HepG2 (cell line): ENCODE data around the gene METTL16. TPM values are rescaled to one million over a fixed set of nuclear protein-coding genes. Genes with fewer than 3 reads are reported as not detected.
A peak's percentile ranks its signal among the peaks of the same experiment; 100 is the strongest.

Experiments
- FOXA1 ChIP-seq, 2 experiments: fragments of 450-650 bp in 1 of 2; sonication (generic) in 1 of 2; formaldehyde crosslinking in 1 of 2; IDR thresholded peaks; 2 replicates each; pipeline versions ENCODE4 v1.4.0 to v1.6.1; 2016 to 2020; ENCODE audit warnings: missing genetic modification reagents in 1 of 2
- MLLT10 ChIP-seq: sonication (generic); formaldehyde crosslinking; IDR thresholded peaks from 2 replicates; pipeline ENCODE4 v1.4.0; 2020; ENCODE audit warnings: missing genetic modification reagents
- SOX6 ChIP-seq, 2 experiments: fragments of 450-650 bp in 1 of 2; sonication (generic) in 1 of 2; formaldehyde crosslinking in 1 of 2; IDR thresholded peaks; 2 replicates each; pipeline versions ENCODE4 v1.4.0 to v1.6.1; 2017 to 2020; ENCODE audit warnings: antibody characterized with exemption in 1 of 2, mild to moderate bottlenecking in 1 of 2, missing genetic modification reagents in 1 of 2
- ZBTB20 ChIP-seq: sonication (generic); formaldehyde crosslinking; IDR thresholded peaks from 2 replicates; pipeline ENCODE4 v1.8.1; 2023; ENCODE audit warnings: missing genetic modification reagents, low read depth, mild to moderate bottlenecking, borderline replicate concordance
- ZNF460 ChIP-seq: sonication (generic); formaldehyde crosslinking; IDR thresholded peaks from 2 replicates; pipeline ENCODE4 v1.5.1; 2020; ENCODE audit warnings: missing genetic modification reagents, mild to moderate bottlenecking, borderline replicate concordance
- polyA plus RNA-seq, 8 experiments: library from polyadenylated mRNA; depleted of rRNA in 3 of 8; stranded (reverse) in 7 of 8; unstranded in 1 of 8; fragments of >200 nt; fragmentation: Illumina TruSeq in 4 of 8; extraction: Trizol in 4 of 8; gene quantifications; 2 replicates each; pipeline versions ENCODE4 v1.2.1 to v1.2.3, GENCODE V29; 2011 to 2016; ENCODE audit warnings: low read depth in 4 of 8, missing spikeins in 1 of 8, mixed read lengths in 1 of 8; ENCODE audit not compliant: insufficient read depth in 1 of 8
- total RNA-seq, 5 experiments: library from RNA; depleted of rRNA; stranded (reverse); fragments of >200 nt; fragmentation: Illumina TruSeq; extraction: Trizol; gene quantifications; 2 replicates each; pipeline ENCODE4 v1.2.3, GENCODE V29; 2016; ENCODE audit warnings: low read depth in 1 of 5
- TF ChIP-seq, protein P1 (sequence below): sonication (generic); formaldehyde crosslinking; IDR thresholded peaks from 2 replicates; pipeline ENCODE4 v1.5.1; 2020; ENCODE audit warnings: missing genetic modification reagents, mild to moderate bottlenecking, borderline replicate concordance
- TF ChIP-seq, protein P2 (sequence below): sonication (generic); formaldehyde crosslinking; IDR thresholded peaks from 2 replicates; pipeline ENCODE4 v1.5.0; 2020; ENCODE audit warnings: mild to moderate bottlenecking, missing genetic modification reagents, borderline replicate concordance
- TF ChIP-seq, protein P3 (sequence below): fragments of 450-650 bp; IDR thresholded peaks from 2 replicates; pipeline ENCODE4 v1.6.1; 2016
- TF ChIP-seq, protein P4 (sequence below), 2 experiments: sonication (generic) in 1 of 2; formaldehyde crosslinking in 1 of 2; IDR thresholded peaks; 2 replicates each; pipeline versions ENCODE4 v1.6.1 to v1.9.0; 2014 to 2022; ENCODE audit warnings: antibody characterized with exemption in 1 of 2, borderline replicate concordance in 1 of 2, inconsistent platforms in 1 of 2, low read depth in 1 of 2, missing genetic modification reagents in 1 of 2
- TF ChIP-seq, protein P5 (sequence below): sonication (generic); formaldehyde crosslinking; IDR thresholded peaks from 2 replicates; pipeline ENCODE4 v1.8.1; 2023; ENCODE audit warnings: mild to moderate bottlenecking, moderate library complexity, missing genetic modification reagents

METTL16 gene
- total and polyA plus RNA-seq, 2 of the 13 experiments (the other 11 are each of a cell fraction or from before 2014, with no cell fraction given): 11.6 to 18.5 TPM

DNA sequence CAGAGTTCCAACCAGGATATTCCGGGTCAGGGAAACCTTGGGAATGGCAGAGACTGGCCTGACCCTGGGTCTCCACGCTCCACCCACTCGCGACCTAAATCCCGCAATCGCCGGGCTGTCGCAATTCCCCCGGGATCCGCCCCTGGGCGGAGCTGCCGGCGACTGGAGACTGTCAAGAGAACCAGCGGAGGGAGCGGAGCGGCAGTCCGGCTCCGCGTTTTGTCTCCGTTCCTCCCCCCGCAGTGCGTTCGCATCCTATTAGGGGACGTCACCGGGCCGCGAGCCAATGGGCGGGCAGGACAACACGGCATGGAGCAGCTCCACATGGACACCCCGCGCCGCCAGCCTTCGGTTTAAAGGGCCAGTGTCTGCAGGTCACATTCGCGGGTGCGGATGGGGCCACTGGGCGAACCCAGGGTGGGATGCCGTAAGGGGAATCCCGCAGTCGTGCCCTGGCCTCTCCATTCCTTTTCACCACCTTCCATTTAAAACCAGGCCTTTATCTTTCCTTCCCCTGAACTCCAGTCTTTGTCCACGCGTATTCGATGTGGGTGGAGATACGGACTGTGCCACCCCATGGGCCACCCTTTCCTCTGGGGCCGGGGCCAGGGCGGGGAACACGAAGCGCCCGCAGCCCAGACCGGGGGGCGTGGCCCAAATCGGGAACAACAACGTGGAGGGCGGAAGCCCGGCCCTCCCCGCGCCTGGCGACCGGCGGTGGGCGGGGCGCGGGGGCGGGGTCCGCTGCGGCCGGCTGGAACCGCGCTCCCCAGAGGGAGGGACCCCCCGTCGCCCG is 110.1 kb downstream of the METTL16 start (continued):
- TF ChIP-seq, protein P1, sequence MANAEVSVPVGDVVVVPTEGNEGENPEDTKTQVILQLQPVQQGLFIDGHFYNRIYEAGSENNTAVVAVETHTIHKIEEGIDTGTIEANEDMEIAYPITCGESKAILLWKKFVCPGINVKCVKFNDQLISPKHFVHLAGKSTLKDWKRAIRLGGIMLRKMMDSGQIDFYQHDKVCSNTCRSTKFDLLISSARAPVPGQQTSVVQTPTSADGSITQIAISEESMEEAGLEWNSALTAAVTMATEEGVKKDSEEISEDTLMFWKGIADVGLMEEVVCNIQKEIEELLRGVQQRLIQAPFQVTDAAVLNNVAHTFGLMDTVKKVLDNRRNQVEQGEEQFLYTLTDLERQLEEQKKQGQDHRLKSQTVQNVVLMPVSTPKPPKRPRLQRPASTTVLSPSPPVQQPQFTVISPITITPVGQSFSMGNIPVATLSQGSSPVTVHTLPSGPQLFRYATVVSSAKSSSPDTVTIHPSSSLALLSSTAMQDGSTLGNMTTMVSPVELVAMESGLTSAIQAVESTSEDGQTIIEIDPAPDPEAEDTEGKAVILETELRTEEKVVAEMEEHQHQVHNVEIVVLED (CRISPR knock-in tag): peak; percentile 89
- TF ChIP-seq, protein P2, sequence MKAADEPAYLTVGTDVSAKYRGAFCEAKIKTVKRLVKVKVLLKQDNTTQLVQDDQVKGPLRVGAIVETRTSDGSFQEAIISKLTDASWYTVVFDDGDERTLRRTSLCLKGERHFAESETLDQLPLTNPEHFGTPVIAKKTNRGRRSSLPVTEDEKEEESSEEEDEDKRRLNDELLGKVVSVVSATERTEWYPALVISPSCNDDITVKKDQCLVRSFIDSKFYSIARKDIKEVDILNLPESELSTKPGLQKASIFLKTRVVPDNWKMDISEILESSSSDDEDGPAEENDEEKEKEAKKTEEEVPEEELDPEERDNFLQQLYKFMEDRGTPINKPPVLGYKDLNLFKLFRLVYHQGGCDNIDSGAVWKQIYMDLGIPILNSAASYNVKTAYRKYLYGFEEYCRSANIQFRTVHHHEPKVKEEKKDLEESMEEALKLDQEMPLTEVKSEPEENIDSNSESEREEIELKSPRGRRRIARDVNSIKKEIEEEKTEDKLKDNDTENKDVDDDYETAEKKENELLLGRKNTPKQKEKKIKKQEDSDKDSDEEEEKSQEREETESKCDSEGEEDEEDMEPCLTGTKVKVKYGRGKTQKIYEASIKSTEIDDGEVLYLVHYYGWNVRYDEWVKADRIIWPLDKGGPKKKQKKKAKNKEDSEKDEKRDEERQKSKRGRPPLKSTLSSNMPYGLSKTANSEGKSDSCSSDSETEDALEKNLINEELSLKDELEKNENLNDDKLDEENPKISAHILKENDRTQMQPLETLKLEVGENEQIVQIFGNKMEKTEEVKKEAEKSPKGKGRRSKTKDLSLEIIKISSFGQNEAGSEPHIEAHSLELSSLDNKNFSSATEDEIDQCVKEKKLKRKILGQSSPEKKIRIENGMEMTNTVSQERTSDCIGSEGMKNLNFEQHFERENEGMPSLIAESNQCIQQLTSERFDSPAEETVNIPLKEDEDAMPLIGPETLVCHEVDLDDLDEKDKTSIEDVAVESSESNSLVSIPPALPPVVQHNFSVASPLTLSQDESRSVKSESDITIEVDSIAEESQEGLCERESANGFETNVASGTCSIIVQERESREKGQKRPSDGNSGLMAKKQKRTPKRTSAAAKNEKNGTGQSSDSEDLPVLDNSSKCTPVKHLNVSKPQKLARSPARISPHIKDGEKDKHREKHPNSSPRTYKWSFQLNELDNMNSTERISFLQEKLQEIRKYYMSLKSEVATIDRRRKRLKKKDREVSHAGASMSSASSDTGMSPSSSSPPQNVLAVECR (CRISPR knock-in tag): peak; percentile 97
- TF ChIP-seq, protein P3, sequence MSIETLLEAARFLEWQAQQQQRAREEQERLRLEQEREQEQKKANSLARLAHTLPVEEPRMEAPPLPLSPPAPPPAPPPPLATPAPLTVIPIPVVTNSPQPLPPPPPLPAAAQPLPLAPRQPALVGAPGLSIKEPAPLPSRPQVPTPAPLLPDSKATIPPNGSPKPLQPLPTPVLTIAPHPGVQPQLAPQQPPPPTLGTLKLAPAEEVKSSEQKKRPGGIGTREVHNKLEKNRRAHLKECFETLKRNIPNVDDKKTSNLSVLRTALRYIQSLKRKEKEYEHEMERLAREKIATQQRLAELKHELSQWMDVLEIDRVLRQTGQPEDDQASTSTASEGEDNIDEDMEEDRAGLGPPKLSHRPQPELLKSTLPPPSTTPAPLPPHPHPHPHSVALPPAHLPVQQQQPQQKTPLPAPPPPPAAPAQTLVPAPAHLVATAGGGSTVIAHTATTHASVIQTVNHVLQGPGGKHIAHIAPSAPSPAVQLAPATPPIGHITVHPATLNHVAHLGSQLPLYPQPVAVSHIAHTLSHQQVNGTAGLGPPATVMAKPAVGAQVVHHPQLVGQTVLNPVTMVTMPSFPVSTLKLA: peak; percentile 95
- no peak for TF ChIP-seq MLLT10 (CRISPR knock-in tag)
- TF ChIP-seq SOX6 (IDR thresholded peaks at IDR 0.05): no peak
- TF ChIP-seq SOX6 (CRISPR knock-in tag; IDR thresholded peaks at IDR 0.05): peak; percentile 61
- TF ChIP-seq, protein P4, sequence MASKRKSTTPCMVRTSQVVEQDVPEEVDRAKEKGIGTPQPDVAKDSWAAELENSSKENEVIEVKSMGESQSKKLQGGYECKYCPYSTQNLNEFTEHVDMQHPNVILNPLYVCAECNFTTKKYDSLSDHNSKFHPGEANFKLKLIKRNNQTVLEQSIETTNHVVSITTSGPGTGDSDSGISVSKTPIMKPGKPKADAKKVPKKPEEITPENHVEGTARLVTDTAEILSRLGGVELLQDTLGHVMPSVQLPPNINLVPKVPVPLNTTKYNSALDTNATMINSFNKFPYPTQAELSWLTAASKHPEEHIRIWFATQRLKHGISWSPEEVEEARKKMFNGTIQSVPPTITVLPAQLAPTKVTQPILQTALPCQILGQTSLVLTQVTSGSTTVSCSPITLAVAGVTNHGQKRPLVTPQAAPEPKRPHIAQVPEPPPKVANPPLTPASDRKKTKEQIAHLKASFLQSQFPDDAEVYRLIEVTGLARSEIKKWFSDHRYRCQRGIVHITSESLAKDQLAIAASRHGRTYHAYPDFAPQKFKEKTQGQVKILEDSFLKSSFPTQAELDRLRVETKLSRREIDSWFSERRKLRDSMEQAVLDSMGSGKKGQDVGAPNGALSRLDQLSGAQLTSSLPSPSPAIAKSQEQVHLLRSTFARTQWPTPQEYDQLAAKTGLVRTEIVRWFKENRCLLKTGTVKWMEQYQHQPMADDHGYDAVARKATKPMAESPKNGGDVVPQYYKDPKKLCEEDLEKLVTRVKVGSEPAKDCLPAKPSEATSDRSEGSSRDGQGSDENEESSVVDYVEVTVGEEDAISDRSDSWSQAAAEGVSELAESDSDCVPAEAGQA (IDR thresholded peaks at IDR 0.05; ENCODE audit: low read depth): peak; percentile 47; the same call in 1 of the 2 replicates
- TF ChIP-seq, protein P4 (CRISPR knock-in tag; IDR thresholded peaks at IDR 0.05; ENCODE audit: borderline replicate concordance): no peak
- TF ChIP-seq, protein P5, sequence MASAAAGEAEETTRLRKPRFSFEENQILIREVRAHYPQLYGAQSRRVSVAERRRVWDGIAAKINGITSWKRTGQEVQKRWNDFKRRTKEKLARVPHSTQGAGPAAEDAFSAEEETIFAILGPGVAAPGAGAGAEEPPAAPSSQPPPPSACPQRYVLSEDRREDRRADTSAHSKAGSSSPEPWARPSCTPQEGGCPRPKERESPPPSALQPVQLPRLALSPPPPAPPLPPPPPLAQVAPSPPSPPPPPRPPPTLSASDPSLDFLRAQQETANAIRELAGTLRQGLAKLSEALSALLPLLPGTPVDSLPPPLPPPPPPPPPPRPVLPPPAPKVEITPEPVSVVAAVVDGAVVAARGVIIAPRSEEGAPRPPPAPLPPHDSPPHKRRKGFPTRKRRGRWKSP: peak; percentile 63; the same call in 1 of the 2 replicates
- peak; percentile 35; the same call in 1 of the 2 replicates for TF ChIP-seq ZBTB20
- TF ChIP-seq ZNF460 (CRISPR knock-in tag): no peak
- no peak for TF ChIP-seq FOXA1 (IDR thresholded peaks at IDR 0.05)
- TF ChIP-seq FOXA1 (CRISPR knock-in tag; IDR thresholded peaks at IDR 0.05): peak; percentile 56
